ENCODE data around the gene SLC6A17.

DNA sequence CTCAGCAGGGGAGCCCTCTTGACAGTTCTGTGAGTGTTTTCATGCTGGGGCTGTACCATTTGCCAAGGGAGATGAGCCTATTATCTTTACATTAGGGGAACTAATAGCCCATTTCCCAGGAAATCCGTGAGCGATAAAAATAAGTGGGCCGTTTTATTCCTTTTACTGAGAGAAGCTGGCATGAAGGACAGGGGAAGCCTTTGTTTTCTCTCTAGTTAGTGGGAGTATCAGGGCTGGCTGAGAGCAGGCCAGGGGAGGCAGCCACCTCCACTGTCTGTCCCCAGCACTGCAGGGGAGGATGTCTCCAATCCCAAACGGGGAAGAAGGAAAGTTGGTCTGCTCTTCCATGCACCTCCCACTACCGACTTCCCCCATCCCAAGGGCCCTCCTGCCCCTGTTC is 35.5 kb upstream of the SLC6A17 start:
- TF ChIP-seq CTCF (IDR thresholded peaks at IDR 0.05) (no peak), POLR2AphosphoS5 (IDR thresholded peaks at IDR 0.05) (no peak), POLR2A (IDR thresholded peaks at IDR 0.05) (no peak)
